ENCODE data around the gene PANX1.

- TF ChIP-seq CTCF (optimal IDR thresholded peaks at IDR 0.05 in 1 of 3, IDR thresholded peaks at IDR 0.05 in 1 of 3, conservative IDR thresholded peaks at IDR 0.05 in 1 of 3; ENCODE audit: extremely low read depth in 1 of 3, insufficient read depth in 2 of 3, low read length in 3 of 3) (no peak), EZH2 (IDR thresholded peaks at IDR 0.05; ENCODE audit: low read length) (no peak)
Observed at GRCh38 chr11:94199136-94200130, 70.8 kb downstream of the PANX1 start.

Data from keratinocyte (primary cell).